ENCODE measurements around the gene SULT1E1. TPM values are rescaled to one million over a fixed set of nuclear protein-coding genes. Genes with fewer than 3 reads are reported as not detected.

The SULT1E1 gene
- total RNA-seq, 4 donors from 2014 or later = 0.40 to 0.95 TPM; not detected in 2

DNA sequence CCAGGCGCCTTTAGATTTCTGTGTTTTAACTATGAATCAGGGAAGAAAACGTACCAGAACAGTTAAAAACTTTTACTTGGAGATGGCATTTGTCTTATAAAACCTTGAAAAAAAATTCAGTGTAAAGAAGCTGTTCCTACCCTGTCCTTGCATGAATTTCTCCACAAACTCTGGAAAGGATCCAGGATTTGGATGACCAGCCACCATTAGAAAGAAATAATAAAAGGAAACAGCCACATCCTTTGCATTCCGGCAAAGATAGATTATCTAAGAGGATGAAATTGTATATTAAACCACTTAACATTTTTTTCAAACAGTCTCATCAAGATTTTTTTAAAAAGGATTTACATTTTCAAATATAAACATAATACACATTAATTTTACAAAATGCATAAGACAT lies 10.6 kb downstream of the SULT1E1 start:
- in situ Hi-C loops (cut with MboI; ENCODE audit: low pct_ligation_motif_present in 1 of 4, low pct_unique_long_range_greater_than_20kb in 1 of 4, low sequenced_read_pairs in 3 of 4) = no loop called here
- Histone ChIP-seq H3K4me3 (no peak overlapping the region), H3K27ac (no peak overlapping the region), H3K9me3 (no peaks in the 10 kb centered on the region), H3K36me3 (no peaks in the 10 kb centered on the region), H3K27me3 (no peaks in the 10 kb centered on the region), H3K4me1 (no peaks in the 10 kb centered on the region)
- TF ChIP-seq, protein P1, sequence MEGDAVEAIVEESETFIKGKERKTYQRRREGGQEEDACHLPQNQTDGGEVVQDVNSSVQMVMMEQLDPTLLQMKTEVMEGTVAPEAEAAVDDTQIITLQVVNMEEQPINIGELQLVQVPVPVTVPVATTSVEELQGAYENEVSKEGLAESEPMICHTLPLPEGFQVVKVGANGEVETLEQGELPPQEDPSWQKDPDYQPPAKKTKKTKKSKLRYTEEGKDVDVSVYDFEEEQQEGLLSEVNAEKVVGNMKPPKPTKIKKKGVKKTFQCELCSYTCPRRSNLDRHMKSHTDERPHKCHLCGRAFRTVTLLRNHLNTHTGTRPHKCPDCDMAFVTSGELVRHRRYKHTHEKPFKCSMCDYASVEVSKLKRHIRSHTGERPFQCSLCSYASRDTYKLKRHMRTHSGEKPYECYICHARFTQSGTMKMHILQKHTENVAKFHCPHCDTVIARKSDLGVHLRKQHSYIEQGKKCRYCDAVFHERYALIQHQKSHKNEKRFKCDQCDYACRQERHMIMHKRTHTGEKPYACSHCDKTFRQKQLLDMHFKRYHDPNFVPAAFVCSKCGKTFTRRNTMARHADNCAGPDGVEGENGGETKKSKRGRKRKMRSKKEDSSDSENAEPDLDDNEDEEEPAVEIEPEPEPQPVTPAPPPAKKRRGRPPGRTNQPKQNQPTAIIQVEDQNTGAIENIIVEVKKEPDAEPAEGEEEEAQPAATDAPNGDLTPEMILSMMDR (IDR thresholded peaks at IDR 0.05) = no peak
- TF ChIP-seq EP300 (IDR thresholded peaks at IDR 0.05; ENCODE audit: low read depth) (no peak), POLR2A (IDR thresholded peaks at IDR 0.05) (no peak), POLR2AphosphoS5 (IDR thresholded peaks at IDR 0.05) (no peak)
- 74 to 75% methylated on average over 3 of the region's 3 CpGs for WGBS, 2 donors (ENCODE audit: low coverage in 1 of 2)
- intact Hi-C loops (cut with DNase I; ENCODE audit: low total_unique reads) = no loop called here
- DNase-seq = no peak

DNA sequence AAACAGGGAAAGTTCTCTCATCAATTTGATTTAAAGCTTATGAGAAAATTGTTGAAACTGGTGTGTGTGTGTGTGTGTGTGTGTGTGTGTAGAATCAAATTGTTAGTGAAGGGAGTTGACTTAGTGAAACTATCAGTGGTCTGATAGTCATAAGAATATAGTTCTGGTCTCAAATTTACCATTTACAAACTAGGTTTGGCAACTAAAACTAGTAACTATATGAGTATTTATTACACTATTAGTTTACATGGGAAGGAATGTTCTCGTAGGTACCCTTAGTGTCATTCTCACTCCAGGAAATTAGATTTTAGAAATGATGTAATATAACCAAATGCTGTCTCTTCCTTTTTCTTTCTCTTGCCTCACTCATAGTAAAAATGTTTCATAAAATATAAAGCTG lies 11.9 kb downstream of the SULT1E1 start:
- in situ Hi-C loops (cut with MboI; ENCODE audit: low pct_ligation_motif_present in 1 of 4, low pct_unique_long_range_greater_than_20kb in 1 of 4, low sequenced_read_pairs in 3 of 4) (no loop called here), intact Hi-C loops (cut with DNase I; ENCODE audit: low total_unique reads) (no loop called here)

DNA sequence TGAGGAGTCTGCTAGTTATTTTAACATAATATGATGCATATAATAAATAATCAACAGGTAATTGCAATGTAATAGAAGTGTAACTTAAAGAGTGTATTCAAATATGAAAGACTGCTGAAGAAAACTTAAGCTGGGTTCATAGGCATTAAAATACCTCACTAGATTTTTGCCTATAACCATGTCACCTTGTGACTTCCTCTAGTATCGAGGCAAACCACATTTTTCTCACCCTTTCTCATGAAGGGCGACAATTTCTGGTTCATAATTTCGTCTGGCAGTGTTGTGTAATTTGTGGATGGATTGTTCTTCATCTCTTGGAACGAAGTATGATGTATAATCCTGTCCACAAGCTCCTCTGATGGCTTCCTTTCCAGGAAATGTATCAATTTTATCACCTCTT lies 16.0 kb downstream of the SULT1E1 start:
- no peaks in the 10 kb centered on the region for H3K9me3 ChIP-seq
- H3K4me3 ChIP-seq = no peak overlapping the region
- H3K27ac ChIP-seq = no peak overlapping the region
- no peak for TF ChIP-seq POLR2AphosphoS5 (IDR thresholded peaks at IDR 0.05)
- TF ChIP-seq POLR2A (IDR thresholded peaks at IDR 0.05) = no peak
- TF ChIP-seq, protein P1 (IDR thresholded peaks at IDR 0.05) = no peak
- TF ChIP-seq EP300 (IDR thresholded peaks at IDR 0.05; ENCODE audit: low read depth) = no peak
- intact Hi-C loops (cut with DNase I; ENCODE audit: low total_unique reads) (no loop called here), in situ Hi-C loops (cut with MboI; ENCODE audit: low pct_ligation_motif_present in 1 of 4, low pct_unique_long_range_greater_than_20kb in 1 of 4, low sequenced_read_pairs in 3 of 4) (no loop called here)
- H3K4me1 ChIP-seq = no peaks in the 10 kb centered on the region
- no peaks in the 10 kb centered on the region for H3K36me3 ChIP-seq
- WGBS, 2 donors (ENCODE audit: low coverage in 1 of 2) = 69 to 75% methylated on average over 4 of the region's 4 CpGs
- DNase-seq = no peak
- no peaks in the 10 kb centered on the region for H3K27me3 ChIP-seq

More for the DNA sequence above, 11.9 kb downstream of the SULT1E1 start:
- H3K36me3 ChIP-seq = no peaks in the 10 kb centered on the region
- H3K4me1 ChIP-seq = no peaks in the 10 kb centered on the region
- no peaks in the 10 kb centered on the region for H3K27me3 ChIP-seq
- no peaks in the 10 kb centered on the region for H3K9me3 ChIP-seq
- TF ChIP-seq EP300 (IDR thresholded peaks at IDR 0.05; ENCODE audit: low read depth) = no peak
- TF ChIP-seq POLR2AphosphoS5 (IDR thresholded peaks at IDR 0.05) = no peak
- TF ChIP-seq, protein P1 (IDR thresholded peaks at IDR 0.05) = no peak
- no peak overlapping the region for H3K4me3 ChIP-seq
- WGBS, 2 donors (ENCODE audit: low coverage in 1 of 2) = 55 to 94% methylated on average over 1 of the region's 1 CpG
- no peak overlapping the region for H3K27ac ChIP-seq
- DNase-seq = no peak

DNA sequence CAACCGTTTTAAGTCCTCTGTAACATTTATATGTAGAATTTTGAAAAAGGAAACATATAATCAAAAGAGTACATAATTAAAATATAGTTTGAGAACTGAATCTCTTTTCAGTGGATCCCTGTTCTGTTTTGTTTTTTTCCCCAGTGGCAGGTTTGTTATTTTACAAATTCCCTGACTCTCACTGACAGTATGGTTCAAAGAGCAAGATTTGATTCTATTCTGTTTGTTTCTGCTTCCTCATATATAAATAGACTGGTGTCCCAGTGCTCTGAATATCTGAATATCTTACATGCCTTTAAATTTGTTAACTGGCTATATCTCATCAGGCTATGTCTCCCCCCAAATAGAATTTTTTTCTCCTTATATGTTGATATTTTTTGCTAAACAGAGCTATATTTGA lies 16.6 kb downstream of the SULT1E1 start:
- Histone ChIP-seq H3K4me1 (no peaks in the 10 kb centered on the region), H3K4me3 (no peak overlapping the region), H3K9me3 (no peaks in the 10 kb centered on the region), H3K36me3 (no peaks in the 10 kb centered on the region), H3K27ac (no peak overlapping the region), H3K27me3 (no peaks in the 10 kb centered on the region)
- no peak for DNase-seq
- in situ Hi-C loops (cut with MboI; ENCODE audit: low pct_ligation_motif_present in 1 of 4, low pct_unique_long_range_greater_than_20kb in 1 of 4, low sequenced_read_pairs in 3 of 4) = no loop called here
- WGBS, 2 donors (ENCODE audit: low coverage in 1 of 2) = 0% methylated on average over 1 of the region's 1 CpG
- TF ChIP-seq, protein P1 (IDR thresholded peaks at IDR 0.05) = no peak
- TF ChIP-seq EP300 (IDR thresholded peaks at IDR 0.05; ENCODE audit: low read depth) (no peak), POLR2A (IDR thresholded peaks at IDR 0.05) (no peak), POLR2AphosphoS5 (IDR thresholded peaks at IDR 0.05) (no peak)
- intact Hi-C loops (cut with DNase I; ENCODE audit: low total_unique reads) = no loop called here

All from transverse colon (tissue), 4 donors.